T-helper 22 cell (primary cell): Measurements from ENCODE around the gene LHPP.

Experiments used
- DNase-seq: peaks from one replicate; pipeline ENCODE4 v3.0.0-alpha.2; 2020; ENCODE audit warnings: low read depth

The LHPP gene

DNA sequence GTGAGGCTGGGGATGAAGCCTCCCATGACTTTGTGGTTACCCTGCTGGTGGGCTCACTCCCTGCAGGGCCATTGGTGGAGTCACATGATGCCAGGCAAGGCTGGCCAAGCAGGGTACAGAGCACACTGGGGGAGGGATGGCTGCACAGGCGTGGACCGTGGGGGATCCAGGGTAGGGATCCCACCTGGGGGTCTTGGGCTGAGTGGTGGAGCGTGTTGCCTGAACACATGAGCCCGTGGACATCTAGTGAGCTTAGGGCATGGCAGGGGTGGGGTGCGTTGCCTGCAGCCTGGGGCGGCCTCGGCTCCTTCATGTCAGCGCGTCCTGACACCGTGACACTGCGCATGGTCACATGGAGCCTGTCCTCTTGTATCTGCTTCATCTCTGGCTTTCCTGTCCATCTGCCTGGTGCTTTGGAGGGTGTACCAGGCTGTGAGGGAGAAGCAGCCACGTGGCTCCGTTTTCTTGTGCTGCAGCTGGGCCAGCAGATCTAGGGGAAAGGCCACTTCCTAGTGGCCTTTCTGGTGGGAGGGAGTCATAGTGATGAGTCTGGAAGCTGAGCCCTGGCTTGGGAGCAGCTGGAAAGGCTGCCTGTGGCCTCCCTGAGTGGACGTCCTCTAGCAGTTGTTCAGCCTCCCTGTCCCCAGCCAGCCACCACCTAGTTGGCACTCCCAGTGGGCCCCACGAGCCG, 96.2 kb downstream of the LHPP start:
- no peak for DNase-seq

DNA sequence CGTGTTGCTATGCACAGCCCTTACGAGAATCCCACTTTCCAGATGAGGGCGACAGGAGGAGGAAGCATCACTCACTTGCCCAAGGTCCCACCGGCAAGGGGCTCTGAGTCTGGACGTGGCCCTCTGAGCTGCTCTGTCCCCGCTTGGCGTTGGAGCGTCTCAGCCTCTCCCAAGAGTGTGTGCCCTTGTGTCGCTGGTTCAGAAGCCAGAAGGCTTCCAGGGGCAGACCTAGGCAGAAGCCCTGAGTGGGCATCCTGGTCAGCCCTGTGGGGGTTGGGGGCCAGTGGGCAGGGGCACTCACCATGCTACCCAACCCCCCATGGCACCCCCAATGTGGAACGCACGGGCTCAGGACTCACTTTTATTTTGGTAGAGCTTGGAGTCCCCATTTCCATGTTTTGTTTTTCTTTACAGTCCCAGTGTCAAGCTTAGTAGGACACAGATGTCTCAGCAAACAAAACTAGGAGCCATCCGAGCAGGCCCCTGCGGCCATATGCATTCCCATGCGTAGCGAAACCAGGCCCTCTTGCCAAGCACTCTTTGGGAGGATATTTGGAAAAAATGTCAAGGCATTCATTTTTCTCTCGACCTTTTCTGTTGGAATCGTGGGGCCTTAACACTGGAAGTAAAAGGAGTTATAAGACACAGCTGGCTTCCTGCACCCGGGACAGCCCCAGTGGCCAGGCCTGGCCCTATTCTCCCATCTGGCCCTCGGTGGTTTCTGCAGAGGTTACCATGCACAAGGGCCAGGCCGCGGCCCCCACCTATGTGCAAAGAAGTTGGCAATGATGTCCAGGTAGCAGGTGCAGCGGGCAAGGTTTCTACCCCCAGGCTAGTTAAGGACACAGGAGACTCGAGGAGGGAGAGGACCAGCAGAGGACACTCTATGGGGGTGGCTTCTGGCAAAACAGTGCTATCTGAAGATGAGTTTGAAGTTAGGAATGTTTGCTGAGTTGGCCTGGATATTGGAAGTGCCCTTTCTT, 97.0 kb downstream of the LHPP start:
- DNase-seq: no peak

- no peak for DNase-seq
Observed at GRCh38 chr10:124559372-124560132, 97.9 kb downstream of the LHPP start.

GRCh38 chr10:124560377-124561105, 98.9 kb downstream of the LHPP start:
- DNase-seq: no peak

DNA sequence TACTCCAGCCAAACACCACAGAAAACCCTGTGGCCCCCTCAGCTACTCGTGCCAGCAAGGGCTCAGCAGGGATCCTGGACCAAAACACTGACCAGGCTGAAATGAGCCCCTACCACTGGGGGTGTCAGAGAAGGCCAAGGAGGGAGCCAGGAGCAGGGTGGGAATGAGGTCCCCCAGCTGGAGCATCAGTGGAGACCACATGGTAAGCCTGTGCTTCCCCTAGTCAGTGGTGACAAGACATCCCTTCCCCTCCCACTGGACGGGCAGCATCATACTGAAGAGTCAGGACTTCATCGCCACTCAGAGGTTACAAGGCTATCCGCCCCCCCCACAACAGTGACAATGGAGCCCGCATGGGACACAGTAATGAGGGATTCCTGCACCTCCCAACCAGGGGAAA, 99.6 kb downstream of the LHPP start:
- no peak for DNase-seq

- no peak for DNase-seq
Observed at GRCh38 chr10:124562425-124563060, 100.9 kb downstream of the LHPP start.

DNA sequence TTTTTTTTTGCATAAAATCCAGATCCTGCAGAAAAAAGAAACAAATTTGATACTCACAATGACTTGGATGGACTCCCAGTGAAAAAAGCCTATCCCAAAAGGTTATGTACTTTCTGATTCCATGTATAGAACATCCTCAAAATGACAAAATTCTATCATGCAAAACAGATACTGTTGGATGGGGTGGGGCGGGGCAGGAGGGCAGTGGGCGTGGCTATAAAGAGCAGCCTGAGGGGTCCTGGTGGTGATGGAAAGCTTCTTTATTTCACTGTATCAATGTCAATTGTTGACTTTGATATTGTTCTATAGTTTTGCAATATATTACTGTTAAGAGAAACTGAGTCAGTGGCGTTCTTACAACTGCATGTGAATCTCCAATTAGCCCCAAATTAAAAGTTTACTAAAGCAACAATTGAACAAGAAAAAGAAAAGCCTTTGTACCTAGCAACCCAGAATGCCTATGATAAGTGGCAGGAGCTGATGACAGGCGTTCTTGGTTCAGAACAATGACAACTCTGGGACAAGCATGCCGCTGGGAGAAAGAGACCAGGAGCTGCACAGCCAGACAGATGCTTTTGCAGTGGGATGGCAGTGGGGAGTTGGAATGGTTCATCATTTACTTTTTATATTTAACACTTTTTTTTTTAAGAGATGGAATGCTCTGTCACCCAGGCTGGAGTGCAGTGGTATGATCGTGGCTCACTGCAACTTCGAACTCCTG, 101.9 kb downstream of the LHPP start:
- no peak for DNase-seq

- DNase-seq: no peak
Observed at GRCh38 chr10:124564881-124565280, 103.3 kb downstream of the LHPP start.

- DNase-seq: no peak
Observed at GRCh38 chr10:124565565-124566221, 104.1 kb downstream of the LHPP start.

DNA sequence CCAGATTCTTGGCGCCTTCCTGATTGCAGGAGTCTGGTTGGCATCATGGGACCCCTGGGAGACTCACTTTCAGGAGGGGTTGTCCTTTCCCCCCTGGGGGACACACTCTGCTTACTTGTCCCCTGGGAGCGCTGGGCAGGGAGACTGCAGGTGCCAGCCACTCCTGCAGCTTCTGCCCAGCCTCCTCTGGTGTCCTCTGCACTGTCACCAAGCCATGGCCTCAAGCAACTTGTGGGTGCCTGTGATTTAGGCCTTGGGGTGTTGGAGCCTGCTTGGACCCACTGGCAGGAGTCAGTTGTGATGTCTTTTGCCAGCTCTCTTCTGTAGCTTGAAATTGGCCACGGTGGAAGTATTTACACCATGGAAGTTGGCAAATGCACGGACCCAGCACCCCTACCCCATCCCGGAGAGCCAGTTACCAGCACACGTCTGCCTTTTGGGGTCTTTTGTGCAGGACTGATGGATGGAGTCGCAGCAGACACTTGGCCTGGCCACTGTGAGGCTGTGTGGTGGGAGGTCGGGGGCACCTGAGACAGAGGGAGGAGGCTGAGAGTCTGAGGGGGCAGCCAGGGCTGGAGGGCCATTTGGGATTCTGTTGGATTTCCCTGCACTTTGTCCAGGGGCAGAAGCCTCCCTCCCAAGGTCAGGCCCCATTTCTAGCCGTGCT, 104.7 kb downstream of the LHPP start:
- DNase-seq: no peak

- no peak for DNase-seq
Observed at GRCh38 chr10:124566981-124567835, 105.6 kb downstream of the LHPP start.

- no peak for DNase-seq
Observed at GRCh38 chr10:124568339-124568738, 106.7 kb downstream of the LHPP start.

- DNase-seq: no peak
Observed at GRCh38 chr10:124568848-124569622, 107.4 kb downstream of the LHPP start.

GRCh38 chr10:124569623-124570470, 108.2 kb downstream of the LHPP start:
- no peak for DNase-seq

- no peak for DNase-seq
Observed at GRCh38 chr10:124570646-124571045, 109.0 kb downstream of the LHPP start.

GRCh38 chr10:124572751-124573150, 111.1 kb downstream of the LHPP start:
- DNase-seq: no peak
